NCI-H146 treated with DMSO at 0.1 percent for 48 hours (cell line): ENCODE results near the gene ENPP5.

ENCODE experiments used
- DNase-seq: peaks from one replicate; lab custom pipeline; 2025; ENCODE audit not compliant: unreplicated experiment; lab: John Stamatoyannopoulos, UW

The ENPP5 gene

GRCh38 chr6:46170357-46171289 lies at the start of gene ENPP5:
TSS of gene ENPP5 (minus strand) at chr6:46170980. CDS start at chr6:46168262, 2,718 bp downstream.
- peak; percentile 94 for DNase-seq

- no peak for DNase-seq
These were observed 48.9 kb upstream of the ENPP5 start for GRCh38 chr6:46219661-46220060.

DNA sequence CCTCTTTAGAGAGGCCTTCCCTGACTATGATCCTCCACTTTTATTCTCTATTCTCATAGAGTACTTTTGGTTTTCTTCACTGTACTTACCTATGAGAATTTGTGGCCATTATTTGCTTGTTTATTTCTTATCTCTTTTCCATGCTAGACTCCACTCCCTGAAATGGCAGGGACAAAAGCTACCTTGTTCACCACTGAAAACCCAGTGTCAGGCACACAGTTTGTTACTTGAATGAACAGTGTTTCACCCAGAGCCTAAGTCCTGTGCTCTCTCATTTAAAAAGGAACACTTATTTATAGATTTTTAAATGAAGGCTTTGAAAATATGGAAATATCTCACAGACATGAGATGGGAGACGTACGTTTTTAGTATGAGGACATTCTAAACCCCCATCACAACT lies 47.7 kb upstream of the ENPP5 start:
- no peak for DNase-seq

DNA sequence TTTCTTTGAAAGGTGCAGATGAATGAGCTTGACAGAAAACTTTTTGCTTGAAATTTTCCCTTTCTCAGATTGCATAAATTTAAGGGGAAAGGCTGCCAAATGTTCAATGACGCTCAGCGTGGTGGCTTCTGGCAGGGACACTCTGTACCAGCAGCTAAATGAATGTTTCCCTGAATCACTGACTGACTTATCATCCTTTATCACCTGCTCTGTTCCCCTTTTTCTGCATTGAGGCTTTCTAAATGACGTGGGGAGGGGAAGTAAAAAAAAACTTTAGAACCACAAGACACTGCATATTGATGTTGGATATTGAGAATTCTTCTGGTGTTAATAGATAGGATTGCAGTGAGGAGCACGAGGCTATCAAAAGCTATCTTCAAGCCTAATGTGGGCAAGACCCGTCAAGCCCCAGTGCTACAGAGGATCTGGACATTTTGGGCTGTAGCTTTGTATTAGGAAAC lies 46.9 kb upstream of the ENPP5 start:
- no peak for DNase-seq

DNA sequence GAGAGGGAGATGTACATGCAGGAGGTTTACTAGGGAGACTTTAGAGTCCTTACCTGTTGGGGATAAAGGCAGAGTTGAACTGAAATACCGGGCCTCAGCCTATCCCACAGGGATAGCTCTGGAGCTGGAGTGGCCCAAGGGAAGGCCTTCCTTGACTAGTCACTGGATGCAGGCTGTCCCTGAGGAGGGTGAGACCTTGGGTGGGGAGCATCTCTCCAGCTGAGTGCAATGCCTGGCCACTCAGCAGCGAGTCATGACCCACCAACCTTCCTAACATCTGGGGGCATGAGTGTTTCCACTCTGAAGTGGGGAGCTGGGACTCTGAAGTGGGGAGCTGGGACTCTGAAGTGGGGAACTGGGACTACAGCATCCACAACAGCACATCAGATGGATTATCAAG lies 46.1 kb upstream of the ENPP5 start:
- no peak for DNase-seq

DNA sequence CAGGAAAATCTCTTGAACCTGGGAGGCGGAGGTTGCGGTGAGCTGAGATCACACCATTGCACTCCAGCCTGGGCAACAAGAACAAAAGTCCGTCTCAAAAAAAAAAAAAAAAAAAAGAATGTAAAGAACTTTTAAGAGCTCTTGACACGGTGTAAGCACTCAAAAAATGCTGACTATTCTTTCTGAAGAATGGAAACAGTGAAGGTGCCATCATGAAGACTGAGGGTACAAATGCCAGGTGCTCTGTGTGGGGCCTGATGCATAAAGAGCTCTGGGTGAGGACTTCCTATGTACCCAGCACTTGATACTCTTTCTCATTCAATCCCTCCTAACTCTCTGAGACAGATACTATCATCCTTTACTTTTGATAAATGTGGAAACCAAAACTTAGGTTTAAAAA lies 45.0 kb upstream of the ENPP5 start:
- no peak for DNase-seq

DNA sequence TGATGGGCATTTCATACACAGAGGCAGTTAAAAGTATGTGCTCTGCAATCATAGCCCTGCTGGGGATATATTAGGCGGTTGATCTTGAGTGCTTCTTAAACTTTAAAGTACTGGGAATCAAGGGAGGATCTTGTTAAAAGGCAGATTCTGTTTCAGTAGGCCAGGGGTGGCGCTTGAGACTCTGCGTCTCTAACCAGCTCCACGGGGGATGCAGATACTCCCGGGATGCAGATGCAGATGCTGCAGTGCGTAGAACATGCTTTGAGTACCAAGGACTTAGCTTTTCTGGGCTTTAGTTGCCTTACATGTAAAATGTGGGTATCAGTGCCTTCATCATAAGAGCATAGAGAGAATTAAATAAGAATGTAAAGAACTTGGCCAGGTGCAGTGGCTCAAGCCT lies 44.4 kb upstream of the ENPP5 start:
- no peak for DNase-seq

- no peak for DNase-seq
These were observed 41.1 kb upstream of the ENPP5 start for GRCh38 chr6:46211917-46212316.

DNA sequence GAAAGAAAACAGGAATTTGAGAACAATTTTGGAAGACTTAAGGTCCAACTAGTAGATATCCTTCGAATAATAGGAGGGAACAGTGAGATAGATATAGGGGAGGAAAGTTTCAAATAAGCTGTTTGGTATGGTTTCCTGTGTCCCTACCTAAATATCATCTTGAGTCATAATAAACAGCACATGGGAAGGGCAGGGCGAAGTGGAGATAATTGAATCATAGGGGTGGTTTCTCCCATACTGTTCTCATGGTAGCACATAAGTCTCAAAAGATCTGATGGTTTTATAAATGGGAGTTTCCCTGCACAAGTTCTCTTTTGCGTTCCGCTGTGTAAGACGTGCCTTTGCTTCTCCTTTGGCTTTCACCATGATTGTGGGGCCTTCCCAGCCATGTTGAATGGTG lies 39.5 kb upstream of the ENPP5 start:
- DNase-seq = no peak

DNA sequence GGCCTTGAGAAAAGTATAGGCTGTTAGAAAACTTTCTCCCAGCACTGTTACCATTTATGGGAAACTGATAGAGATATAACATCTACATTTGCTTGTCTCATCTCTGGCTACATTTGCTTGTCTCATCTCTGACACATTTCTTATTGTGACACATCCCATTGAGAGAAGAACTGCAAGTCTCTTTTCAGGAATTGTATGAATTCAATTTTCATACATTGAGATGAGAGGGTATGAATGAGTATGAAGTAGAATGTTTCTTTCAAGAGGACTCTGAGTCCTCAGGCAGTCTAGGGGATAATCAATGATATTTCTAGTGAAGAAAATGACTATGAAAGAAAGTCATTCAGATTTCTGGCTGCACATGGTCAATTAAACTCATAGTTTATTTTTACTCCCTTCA lies 37.5 kb upstream of the ENPP5 start:
- DNase-seq = no peak

GRCh38 chr6:46207174-46207573 lies 36.4 kb upstream of the ENPP5 start:
- no peak for DNase-seq

GRCh38 chr6:46204880-46205650 lies 34.3 kb upstream of the ENPP5 start:
- DNase-seq = no peak

DNA sequence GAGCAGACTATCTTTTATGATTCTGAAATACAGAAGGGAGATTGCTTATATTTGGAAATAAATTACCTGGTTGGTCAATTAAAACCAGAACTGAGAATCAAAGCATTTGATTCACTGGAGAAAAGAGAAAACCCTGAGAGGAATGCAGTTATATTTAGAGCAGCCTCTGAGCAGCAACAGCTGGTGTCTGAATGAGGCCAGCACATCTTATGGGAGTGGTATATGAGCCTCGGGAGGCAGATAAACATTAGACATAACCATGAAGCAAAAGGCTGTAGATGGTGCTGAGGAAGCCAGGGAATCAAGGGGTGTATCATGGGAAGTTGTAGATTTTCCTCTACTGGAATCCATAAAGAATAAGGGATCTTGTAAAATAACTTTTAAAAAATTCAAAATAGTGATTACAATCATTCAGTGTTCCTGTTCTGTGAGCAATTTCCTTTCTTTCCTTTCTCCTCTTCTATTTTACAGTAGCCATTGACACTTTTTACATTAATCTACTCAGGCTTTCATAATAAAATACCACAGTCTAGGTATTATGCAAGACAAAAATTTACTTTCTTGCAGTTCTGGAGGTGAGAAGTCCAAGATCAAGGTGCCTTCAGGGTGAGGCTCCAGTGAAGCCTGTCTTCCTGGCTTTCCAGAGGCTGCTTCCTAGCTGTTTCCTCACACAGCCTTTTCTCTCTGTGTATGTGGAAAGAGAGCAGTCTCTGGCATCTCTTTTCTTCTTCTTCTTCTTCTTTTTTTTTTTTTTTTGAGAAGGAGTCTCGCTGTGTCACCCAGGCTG lies 32.8 kb upstream of the ENPP5 start:
- DNase-seq = no peak

GRCh38 chr6:46201702-46202101 lies 30.9 kb upstream of the ENPP5 start:
- DNase-seq = no peak

DNA sequence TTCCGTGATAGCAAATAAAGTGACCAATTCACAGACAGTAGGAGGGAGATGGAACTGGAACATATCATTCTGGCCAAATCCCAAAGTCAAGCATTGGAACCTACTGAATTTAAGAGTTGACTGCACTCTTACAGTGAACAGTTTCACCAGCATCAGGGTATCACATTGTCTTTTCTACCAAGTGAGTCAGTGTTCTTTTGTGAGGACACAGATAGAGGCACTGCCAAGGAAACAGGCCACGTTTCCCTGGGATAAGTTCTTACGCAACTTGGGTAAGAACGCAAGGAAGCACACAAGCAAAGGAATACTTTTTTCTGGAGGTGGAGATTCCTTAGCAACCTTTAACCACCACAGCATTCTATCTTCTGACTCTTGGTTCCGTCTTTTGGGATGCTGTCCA lies 28.6 kb upstream of the ENPP5 start:
- DNase-seq = no peak

GRCh38 chr6:46191961-46192360 lies 21.2 kb upstream of the ENPP5 start:
- DNase-seq = no peak

DNA sequence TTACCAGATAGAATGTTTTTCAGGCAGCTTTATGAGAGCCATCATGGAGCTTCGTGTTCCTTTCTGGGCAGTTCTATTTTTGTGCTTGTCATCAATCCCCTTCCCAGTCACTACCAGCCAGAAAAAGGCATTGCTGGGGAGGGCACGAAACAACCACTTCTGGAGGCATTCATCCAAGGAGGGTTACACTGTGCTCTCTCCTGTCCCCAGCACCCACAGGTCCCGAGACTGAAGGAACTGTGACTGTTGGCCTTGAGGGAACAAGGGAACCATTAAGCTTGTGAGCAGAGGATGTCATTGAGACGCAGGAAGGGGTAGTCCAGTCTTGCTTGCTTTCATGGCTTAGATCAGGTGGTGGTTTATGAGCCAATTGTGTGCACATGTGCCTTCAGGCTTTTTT lies 20.1 kb upstream of the ENPP5 start:
- DNase-seq = no peak

- no peak for DNase-seq
These were observed 18.9 kb upstream of the ENPP5 start for GRCh38 chr6:46189726-46190125.

DNA sequence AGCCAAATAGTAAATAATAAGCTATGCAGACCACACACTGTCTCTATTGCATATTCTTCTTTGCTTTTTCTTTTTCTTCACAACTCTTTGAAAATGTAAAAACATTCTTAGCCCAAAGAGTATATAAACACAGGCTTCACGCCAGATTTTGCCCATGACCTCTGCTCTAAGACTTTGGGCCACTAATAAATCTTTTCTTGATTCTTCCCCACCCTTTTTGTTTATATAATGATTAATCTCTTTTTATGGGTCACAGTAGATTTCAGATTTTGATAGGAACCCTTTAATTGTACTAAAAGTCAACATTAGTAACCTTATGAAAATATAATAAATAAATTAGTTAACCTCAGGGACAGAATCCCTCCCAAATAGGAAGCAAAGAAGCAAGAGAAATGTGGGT lies 15.8 kb upstream of the ENPP5 start:
- DNase-seq = no peak

- DNase-seq = no peak
These were observed 13.3 kb upstream of the ENPP5 start for GRCh38 chr6:46184114-46184513.

DNA sequence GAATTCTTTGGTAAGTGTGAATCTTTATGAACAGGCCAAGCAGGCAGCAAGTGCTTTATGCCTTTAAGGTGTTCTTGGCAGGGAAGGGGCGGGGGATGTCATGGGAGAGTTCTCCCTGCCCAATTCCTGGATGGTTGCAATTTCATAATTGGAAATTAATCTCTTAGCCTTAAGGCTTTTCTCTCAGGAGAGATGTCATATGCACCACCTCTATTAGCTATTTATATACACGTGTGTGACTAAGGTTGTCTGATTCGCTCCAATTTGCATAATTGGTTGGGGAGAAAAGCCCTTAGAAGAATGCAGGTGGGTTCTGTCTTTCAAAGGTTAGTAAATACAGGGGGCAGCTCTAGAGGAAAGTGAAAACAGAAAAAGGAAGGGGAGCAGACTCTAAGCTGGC lies 5.2 kb upstream of the ENPP5 start:
- no peak for DNase-seq
